HepG2 (cell line): ENCODE results near the gene CES2. TPM values are rescaled to one million over a fixed set of nuclear protein-coding genes. Genes with fewer than 3 reads are reported as not detected.

Source experiments
- ARID2 ChIP-seq: sonication (generic); formaldehyde crosslinking; IDR thresholded peaks from 2 replicates; pipeline ENCODE4 v1.8.1; 2022; ENCODE audit warnings: mild to moderate bottlenecking, missing genetic modification reagents, borderline replicate concordance
- CENPX ChIP-seq: sonication (generic); formaldehyde crosslinking; IDR thresholded peaks from 2 replicates; pipeline ENCODE4 v1.9.0; 2021; ENCODE audit warnings: mild to moderate bottlenecking, missing genetic modification reagents, moderate library complexity
- GLI4 ChIP-seq: sonication (generic); formaldehyde crosslinking; IDR thresholded peaks from 2 replicates; pipeline ENCODE4 v1.5.1; 2020; ENCODE audit warnings: missing genetic modification reagents, mild to moderate bottlenecking, moderate library complexity, borderline replicate concordance
- IKZF4 ChIP-seq: sonication (generic); formaldehyde crosslinking; IDR thresholded peaks from 2 replicates; pipeline ENCODE4 v1.5.1; 2020; ENCODE audit warnings: borderline replicate concordance, mild to moderate bottlenecking, low read depth, missing genetic modification reagents; ENCODE audit errors: not compliant biosample characterization
- JDP2 ChIP-seq: sonication (generic); formaldehyde crosslinking; IDR thresholded peaks from 2 replicates; pipeline ENCODE4 v1.8.1; 2022; ENCODE audit warnings: missing genetic modification reagents, borderline replicate concordance
- KDM2A ChIP-seq: sonication (generic); formaldehyde crosslinking; IDR thresholded peaks from 2 replicates; pipeline ENCODE4 v1.4.0; 2020; ENCODE audit warnings: low read depth, missing genetic modification reagents, borderline replicate concordance
- KLF13 ChIP-seq: sonication (generic); formaldehyde crosslinking; IDR thresholded peaks from 2 replicates; pipeline ENCODE4 v1.4.0; 2020; ENCODE audit warnings: mild to moderate bottlenecking, missing genetic modification reagents
- MED1 ChIP-seq: sonication (generic); formaldehyde crosslinking; IDR thresholded peaks from 2 replicates; pipeline ENCODE4 v1.4.0; 2020; ENCODE audit warnings: missing genetic modification reagents
- NONO ChIP-seq, 2 experiments: fragments of 450-650 bp in 1 of 2; sonication (generic) in 1 of 2; formaldehyde crosslinking in 1 of 2; IDR thresholded peaks in 1 of 2; conservative IDR thresholded peaks in 1 of 2; 2 replicates each; pipeline versions ENCODE4 v1.6.1 to v1.8.0; 2017 to 2022; ENCODE audit warnings: mild to moderate bottlenecking in 1 of 2, missing genetic modification reagents in 1 of 2, moderate library complexity in 1 of 2
- RBAK ChIP-seq: sonication (generic); formaldehyde crosslinking; IDR thresholded peaks from 2 replicates; pipeline ENCODE4 v1.5.1; 2020; ENCODE audit warnings: mild to moderate bottlenecking, missing genetic modification reagents
- SATB2 ChIP-seq: sonication (generic); formaldehyde crosslinking; IDR thresholded peaks from 2 replicates; pipeline ENCODE4 v1.5.0; 2020; ENCODE audit warnings: missing genetic modification reagents
- SNAPC2 ChIP-seq: sonication (generic); formaldehyde crosslinking; IDR thresholded peaks from 2 replicates; pipeline ENCODE4 v1.8.1; 2022; ENCODE audit warnings: mild to moderate bottlenecking, missing genetic modification reagents
- YEATS4 ChIP-seq: sonication (generic); formaldehyde crosslinking; IDR thresholded peaks from 2 replicates; pipeline ENCODE4 v1.4.0; 2020; ENCODE audit warnings: missing genetic modification reagents, borderline replicate concordance
- ZBTB7A ChIP-seq: sonication (generic); formaldehyde crosslinking; IDR thresholded peaks from 2 replicates; pipeline ENCODE4 v1.8.0; 2022; ENCODE audit warnings: mild to moderate bottlenecking, missing genetic modification reagents
- ZNF546 ChIP-seq: sonication (generic); formaldehyde crosslinking; conservative IDR thresholded peaks from 2 replicates; pipeline ENCODE4 v1.8.1; 2023; ENCODE audit warnings: mild to moderate bottlenecking, missing genetic modification reagents
- ZNF850 ChIP-seq: sonication (generic); formaldehyde crosslinking; conservative IDR thresholded peaks from 2 replicates; pipeline ENCODE4 v1.9.0; 2021; ENCODE audit warnings: mild to moderate bottlenecking, missing genetic modification reagents
- polyA plus RNA-seq, 8 experiments: library from polyadenylated mRNA; depleted of rRNA in 3 of 8; stranded (reverse) in 7 of 8; unstranded in 1 of 8; fragments of >200 nt; fragmentation: Illumina TruSeq in 4 of 8; extraction: Trizol in 4 of 8; gene quantifications; 2 replicates each; pipeline versions ENCODE4 v1.2.1 to v1.2.3, GENCODE V29; 2011 to 2016; ENCODE audit warnings: low read depth in 4 of 8, missing spikeins in 1 of 8, mixed read lengths in 1 of 8; ENCODE audit not compliant: insufficient read depth in 1 of 8
- total RNA-seq, 5 experiments: library from RNA; depleted of rRNA; stranded (reverse); fragments of >200 nt; fragmentation: Illumina TruSeq; extraction: Trizol; gene quantifications; 2 replicates each; pipeline ENCODE4 v1.2.3, GENCODE V29; 2016; ENCODE audit warnings: low read depth in 1 of 5
- TF ChIP-seq, protein P1 (sequence below): sonication (generic); formaldehyde crosslinking; IDR thresholded peaks from 2 replicates; pipeline ENCODE4 v1.4.0; 2020; ENCODE audit warnings: missing genetic modification reagents, borderline replicate concordance
- TF ChIP-seq, protein P2 (sequence below): IDR thresholded peaks from 2 replicates; pipeline ENCODE4 v1.6.1; 2016; ENCODE audit warnings: control low read depth
- TF ChIP-seq, protein P3 (sequence below): sonication (generic); formaldehyde crosslinking; IDR thresholded peaks from 2 replicates; pipeline ENCODE4 v1.5.1; 2020; ENCODE audit warnings: mild to moderate bottlenecking, missing genetic modification reagents, borderline replicate concordance
- TF ChIP-seq, protein P4 (sequence below): sonication (generic); formaldehyde crosslinking; IDR thresholded peaks from 2 replicates; pipeline ENCODE4 v1.4.0; 2020; ENCODE audit warnings: missing genetic modification reagents
- TF ChIP-seq, protein P5 (sequence below), 2 experiments: sonication (generic) in 1 of 2; formaldehyde crosslinking in 1 of 2; IDR thresholded peaks; 2 replicates each; pipeline versions ENCODE4 v1.5.1 to v1.6.1; 2011 to 2020; ENCODE audit warnings: borderline replicate concordance in 1 of 2, low read depth in 1 of 2, low read length in 1 of 2, mild to moderate bottlenecking in 1 of 2, missing genetic modification reagents in 1 of 2, moderate library complexity in 1 of 2

CES2 gene
- total and polyA plus RNA-seq, 2 of the 13 experiments (the other 11 are each of a cell fraction or from before 2014, with no cell fraction given): 50.6 to 63.8 TPM

DNA sequence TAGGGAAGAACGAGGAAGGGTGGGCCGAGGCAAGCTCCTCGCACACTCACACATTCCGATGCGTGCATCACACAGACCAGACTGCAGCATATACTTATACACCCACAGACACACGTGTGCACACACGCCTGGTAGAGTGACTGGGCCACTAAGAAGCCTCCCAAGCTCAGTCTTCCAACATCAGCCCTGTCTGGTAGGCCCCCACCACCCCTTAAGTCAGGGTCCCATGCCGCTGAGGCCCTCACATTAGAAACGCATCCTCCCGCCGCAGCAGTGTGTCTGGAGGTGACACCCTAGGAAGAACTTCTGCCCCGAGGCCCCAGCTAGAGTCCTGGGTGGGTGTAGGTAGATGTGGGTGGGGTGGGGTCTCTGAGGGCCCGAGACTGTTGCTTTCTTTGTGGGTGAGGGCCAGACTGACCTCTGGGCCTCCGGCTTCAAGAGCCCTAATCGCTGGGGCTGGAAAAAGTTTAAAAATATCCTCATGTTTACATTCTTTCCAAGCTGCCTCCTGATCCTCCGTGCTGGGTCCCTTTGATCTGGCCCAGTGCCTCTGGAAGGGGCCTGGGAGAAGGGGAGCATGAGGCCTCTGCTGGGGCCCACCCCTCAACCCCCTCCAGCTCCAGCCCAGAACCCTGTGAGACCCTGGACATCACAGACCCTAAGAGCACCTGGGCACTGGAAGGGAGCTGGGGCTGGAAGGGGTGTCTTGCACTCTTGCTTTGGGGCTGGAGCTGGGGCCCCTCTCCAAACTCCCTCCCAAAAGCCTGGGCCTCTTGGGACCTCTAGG, 30.3 kb upstream of the CES2 start (continued):
- TF ChIP-seq ZNF546 (CRISPR knock-in tag) (no peak; the same call in 1 of the 2 replicates), KLF13 (0 out of 2 replicates have a peak, but pooled peaks have one; percentile 30), CENPX (CRISPR knock-in tag) (no peak), JDP2 (CRISPR knock-in tag) (no peak), KDM2A (CRISPR knock-in tag) (peak; percentile 61; the same call in 1 of the 2 replicates), SNAPC2 (CRISPR knock-in tag) (no peak), IKZF4 (CRISPR knock-in tag) (no peak), MED1 (CRISPR knock-in tag) (peak; percentile 85), ZBTB7A (CRISPR knock-in tag) (peak; percentile 62), ARID2 (0 out of 2 replicates have a peak, but pooled peaks have one; percentile 1), GLI4 (CRISPR knock-in tag) (no peak), ZNF850 (CRISPR knock-in tag) (no peak), SATB2 (CRISPR knock-in tag) (0 out of 2 replicates have a peak, but pooled peaks have one; percentile 59), YEATS4 (peak; percentile 55; the same call in 1 of the 2 replicates), RBAK (CRISPR knock-in tag) (no peak), NONO (IDR thresholded peaks at IDR 0.05) (no peak), NONO (CRISPR knock-in tag; conservative IDR thresholded peaks at IDR 0.05) (no peak)
- TF ChIP-seq, protein P1, sequence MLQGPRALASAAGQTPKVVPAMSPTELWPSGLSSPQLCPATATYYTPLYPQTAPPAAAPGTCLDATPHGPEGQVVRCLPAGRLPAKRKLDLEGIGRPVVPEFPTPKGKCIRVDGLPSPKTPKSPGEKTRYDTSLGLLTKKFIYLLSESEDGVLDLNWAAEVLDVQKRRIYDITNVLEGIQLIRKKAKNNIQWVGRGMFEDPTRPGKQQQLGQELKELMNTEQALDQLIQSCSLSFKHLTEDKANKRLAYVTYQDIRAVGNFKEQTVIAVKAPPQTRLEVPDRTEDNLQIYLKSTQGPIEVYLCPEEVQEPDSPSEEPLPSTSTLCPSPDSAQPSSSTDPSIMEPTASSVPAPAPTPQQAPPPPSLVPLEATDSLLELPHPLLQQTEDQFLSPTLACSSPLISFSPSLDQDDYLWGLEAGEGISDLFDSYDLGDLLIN (CRISPR knock-in tag): no peak
- TF ChIP-seq, protein P2, sequence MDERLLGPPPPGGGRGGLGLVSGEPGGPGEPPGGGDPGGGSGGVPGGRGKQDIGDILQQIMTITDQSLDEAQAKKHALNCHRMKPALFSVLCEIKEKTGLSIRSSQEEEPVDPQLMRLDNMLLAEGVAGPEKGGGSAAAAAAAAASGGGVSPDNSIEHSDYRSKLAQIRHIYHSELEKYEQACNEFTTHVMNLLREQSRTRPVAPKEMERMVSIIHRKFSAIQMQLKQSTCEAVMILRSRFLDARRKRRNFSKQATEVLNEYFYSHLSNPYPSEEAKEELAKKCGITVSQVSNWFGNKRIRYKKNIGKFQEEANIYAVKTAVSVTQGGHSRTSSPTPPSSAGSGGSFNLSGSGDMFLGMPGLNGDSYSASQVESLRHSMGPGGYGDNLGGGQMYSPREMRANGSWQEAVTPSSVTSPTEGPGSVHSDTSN (CRISPR knock-in tag): no peak
- TF ChIP-seq, protein P3, sequence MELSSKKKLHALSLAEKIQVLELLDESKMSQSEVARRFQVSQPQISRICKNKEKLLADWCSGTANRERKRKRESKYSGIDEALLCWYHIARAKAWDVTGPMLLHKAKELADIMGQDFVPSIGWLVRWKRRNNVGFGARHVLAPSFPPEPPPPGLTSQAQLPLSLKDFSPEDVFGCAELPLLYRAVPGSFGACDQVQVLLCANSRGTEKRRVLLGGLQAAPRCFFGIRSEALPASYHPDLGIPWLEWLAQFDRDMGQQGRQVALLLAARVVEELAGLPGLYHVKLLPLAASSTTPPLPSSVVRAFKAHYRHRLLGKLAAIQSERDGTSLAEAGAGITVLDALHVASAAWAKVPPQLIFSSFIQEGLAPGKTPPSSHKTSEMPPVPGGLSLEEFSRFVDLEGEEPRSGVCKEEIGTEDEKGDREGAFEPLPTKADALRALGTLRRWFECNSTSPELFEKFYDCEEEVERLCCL (CRISPR knock-in tag): no peak
- TF ChIP-seq, protein P4, sequence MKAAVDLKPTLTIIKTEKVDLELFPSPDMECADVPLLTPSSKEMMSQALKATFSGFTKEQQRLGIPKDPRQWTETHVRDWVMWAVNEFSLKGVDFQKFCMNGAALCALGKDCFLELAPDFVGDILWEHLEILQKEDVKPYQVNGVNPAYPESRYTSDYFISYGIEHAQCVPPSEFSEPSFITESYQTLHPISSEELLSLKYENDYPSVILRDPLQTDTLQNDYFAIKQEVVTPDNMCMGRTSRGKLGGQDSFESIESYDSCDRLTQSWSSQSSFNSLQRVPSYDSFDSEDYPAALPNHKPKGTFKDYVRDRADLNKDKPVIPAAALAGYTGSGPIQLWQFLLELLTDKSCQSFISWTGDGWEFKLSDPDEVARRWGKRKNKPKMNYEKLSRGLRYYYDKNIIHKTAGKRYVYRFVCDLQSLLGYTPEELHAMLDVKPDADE (CRISPR knock-in tag): 0 out of 2 replicates have a peak, but pooled peaks have one; percentile 65
- TF ChIP-seq, protein P5, sequence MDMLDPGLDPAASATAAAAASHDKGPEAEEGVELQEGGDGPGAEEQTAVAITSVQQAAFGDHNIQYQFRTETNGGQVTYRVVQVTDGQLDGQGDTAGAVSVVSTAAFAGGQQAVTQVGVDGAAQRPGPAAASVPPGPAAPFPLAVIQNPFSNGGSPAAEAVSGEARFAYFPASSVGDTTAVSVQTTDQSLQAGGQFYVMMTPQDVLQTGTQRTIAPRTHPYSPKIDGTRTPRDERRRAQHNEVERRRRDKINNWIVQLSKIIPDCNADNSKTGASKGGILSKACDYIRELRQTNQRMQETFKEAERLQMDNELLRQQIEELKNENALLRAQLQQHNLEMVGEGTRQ (IDR thresholded peaks at IDR 0.05; ENCODE audit: low read depth, low read length): no peak
- TF ChIP-seq, protein P5 (CRISPR knock-in tag; IDR thresholded peaks at IDR 0.05; ENCODE audit: borderline replicate concordance): no peak; the same call in 1 of the 2 replicates
